ENCODE data around the gene BDKRB2. TPM values are rescaled to one million over a fixed set of nuclear protein-coding genes. Genes with fewer than 3 reads are reported as not detected.

The BDKRB2 gene
- total RNA-seq (2021) (0.28 and 0.43 TPM in 2 replicates), Bru-seq, nascent RNA (percentile 20 among the genes with signal in this experiment), BruChase-seq, experiment 1, labeled RNA remaining after a 2-hour chase (percentile 32 among the genes with signal in this experiment), BruChase-seq, experiment 2, labeled RNA remaining after a 6-hour chase (percentile 16 among the genes with signal in this experiment)
- long read RNA-seq = 0 reads

DNA sequence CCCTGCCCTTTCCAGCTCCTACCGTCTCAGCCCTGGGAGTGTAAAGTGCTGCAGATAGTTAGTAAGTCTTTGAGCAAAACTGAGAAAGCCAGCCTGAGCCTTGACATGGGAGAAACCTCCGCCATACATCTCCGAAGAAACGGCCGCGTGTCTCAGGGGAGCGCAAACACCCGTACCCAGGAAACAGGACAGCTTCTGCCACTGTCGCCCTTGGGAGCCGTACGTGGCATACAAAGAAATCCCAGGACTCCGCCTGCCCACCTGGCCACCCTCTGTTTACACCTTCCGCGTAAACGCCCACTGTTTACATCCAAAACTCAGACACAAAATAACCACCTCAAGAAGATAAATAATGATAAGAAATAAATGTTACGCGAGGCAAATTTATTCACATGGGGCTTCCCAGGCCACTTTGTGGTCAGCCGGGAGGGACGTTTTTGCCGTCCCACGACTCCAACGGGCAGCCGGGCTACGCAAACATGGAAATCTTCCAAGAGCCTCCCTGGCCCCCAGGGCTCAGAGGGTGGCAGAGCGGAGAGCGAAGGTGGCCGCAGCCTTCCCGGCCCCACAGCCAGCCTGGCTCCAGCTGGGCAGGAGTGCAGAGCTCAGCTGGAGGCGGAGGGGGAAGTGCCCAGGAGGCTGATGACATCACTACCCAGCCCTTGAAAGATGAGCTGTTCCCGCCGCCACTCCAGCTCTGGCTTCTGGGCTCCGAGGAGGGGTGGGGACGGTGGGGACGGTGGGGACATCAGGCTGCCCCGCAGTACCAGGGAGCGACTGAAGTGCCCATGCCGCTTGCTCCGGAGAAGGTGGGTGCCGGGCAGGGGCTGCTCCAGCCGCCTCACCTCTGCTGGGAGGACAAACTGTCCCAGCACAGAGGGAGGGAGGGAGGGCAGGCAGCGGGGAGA is at the start of gene BDKRB2:
Gene BDKRB2, plus strand, starts transcription at position 689 of the 908 bp plus-strand sequence. CDS start 32,269 bp downstream, outside the sequence.
- no peaks in the 10 kb centered on the region for H4K20me1 ChIP-seq (ENCODE audit: insufficient read depth)
- peaks cover 40% of the 10 kb centered on the region for H3K4me1 ChIP-seq (replicated peaks; ENCODE audit: insufficient read depth)
- peak; percentile 57 to 86 for DNase-seq
- intact Hi-C loops (cut with micrococcal nuclease; ENCODE audit: unreplicated experiment) = loop anchor here (5.0 to 10.0 kb wide), 2 partner anchors 63 to 100 kb away; no protein-coding TSS in a partner anchor
- peaks cover 7% of the 10 kb centered on the region; the same call in 1 of the 2 replicates for H3K79me2 ChIP-seq (ENCODE audit: low read depth)
- no peaks in the 10 kb centered on the region for H3K27me3 ChIP-seq (ENCODE audit: insufficient read depth, low read depth)
- no peaks in the 10 kb centered on the region for H3K9me3 ChIP-seq (ENCODE audit: insufficient read depth, low read depth)
- peaks cover 27% of the 10 kb centered on the region for H3F3A ChIP-seq (ENCODE audit: insufficient read depth, low read depth)
- H3K27ac ChIP-seq = peak within 1 kb of the TSS; percentile 68
- H3K4me3 ChIP-seq = peak within 1 kb of the TSS; percentile 59
- H3K9me2 ChIP-seq (ENCODE audit: insufficient read depth) = no peaks in the 10 kb centered on the region
- TF ChIP-seq, protein P1, sequence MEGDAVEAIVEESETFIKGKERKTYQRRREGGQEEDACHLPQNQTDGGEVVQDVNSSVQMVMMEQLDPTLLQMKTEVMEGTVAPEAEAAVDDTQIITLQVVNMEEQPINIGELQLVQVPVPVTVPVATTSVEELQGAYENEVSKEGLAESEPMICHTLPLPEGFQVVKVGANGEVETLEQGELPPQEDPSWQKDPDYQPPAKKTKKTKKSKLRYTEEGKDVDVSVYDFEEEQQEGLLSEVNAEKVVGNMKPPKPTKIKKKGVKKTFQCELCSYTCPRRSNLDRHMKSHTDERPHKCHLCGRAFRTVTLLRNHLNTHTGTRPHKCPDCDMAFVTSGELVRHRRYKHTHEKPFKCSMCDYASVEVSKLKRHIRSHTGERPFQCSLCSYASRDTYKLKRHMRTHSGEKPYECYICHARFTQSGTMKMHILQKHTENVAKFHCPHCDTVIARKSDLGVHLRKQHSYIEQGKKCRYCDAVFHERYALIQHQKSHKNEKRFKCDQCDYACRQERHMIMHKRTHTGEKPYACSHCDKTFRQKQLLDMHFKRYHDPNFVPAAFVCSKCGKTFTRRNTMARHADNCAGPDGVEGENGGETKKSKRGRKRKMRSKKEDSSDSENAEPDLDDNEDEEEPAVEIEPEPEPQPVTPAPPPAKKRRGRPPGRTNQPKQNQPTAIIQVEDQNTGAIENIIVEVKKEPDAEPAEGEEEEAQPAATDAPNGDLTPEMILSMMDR (conservative IDR thresholded peaks at IDR 0.05) = no peak
- no peak for TF ChIP-seq EZH2 (IDR thresholded peaks at IDR 0.05; ENCODE audit: low read depth)
- no peaks in the 10 kb centered on the region for H3K36me3 ChIP-seq (ENCODE audit: low read depth)
- BruUV-seq (replicated peaks) = no TSS peak
- ChIA-PET POLR2A (ENCODE audit: unreplicated experiment) (interaction anchor here (0.7 kb wide), 1 partner anchor 21 kb away, joined by 26 read pairs; no protein-coding TSS in a partner anchor), CTCF (interaction anchor here (0.7 kb wide), 1 partner anchor 9 kb away, joined by 7 read pairs; no protein-coding TSS in a partner anchor)
- peak within 1 kb of the TSS; percentile 86 for H3K4me2 ChIP-seq
- H2AFZ ChIP-seq = 0 out of 2 replicates have a peak within 1 kb of the TSS, but pooled peaks have one; percentile 33

DNA sequence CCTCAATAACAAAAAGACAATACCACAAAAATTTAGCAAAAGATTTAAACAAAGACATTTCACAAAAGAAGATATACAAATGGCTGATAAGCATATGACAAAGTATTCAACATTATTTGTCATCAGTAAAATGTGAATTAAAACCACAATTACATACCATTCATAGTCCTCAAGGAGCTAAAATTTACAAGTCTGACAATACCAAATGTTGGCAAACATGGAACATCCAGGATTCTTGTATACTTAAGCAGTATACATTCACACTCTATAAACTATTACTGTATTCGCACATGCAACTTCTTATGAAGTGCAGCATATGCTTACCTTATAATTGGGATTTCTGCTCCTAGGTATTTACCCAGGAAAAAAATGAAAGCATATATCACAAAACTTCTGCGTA is 49.7 kb upstream of the BDKRB2 start:
- BruUV-seq (replicated peaks) = no TSS peak
- TF ChIP-seq, protein P1 (conservative IDR thresholded peaks at IDR 0.05) = no peak
- no peak for TF ChIP-seq EZH2 (IDR thresholded peaks at IDR 0.05; ENCODE audit: low read depth)
- Histone ChIP-seq H4K20me1 (ENCODE audit: insufficient read depth) (no peaks in the 10 kb centered on the region), H3K27me3 (ENCODE audit: insufficient read depth, low read depth) (no peaks in the 10 kb centered on the region), H3K4me2 (no peak overlapping the region), H3K9me3 (ENCODE audit: insufficient read depth, low read depth) (no peaks in the 10 kb centered on the region), H3F3A (ENCODE audit: insufficient read depth, low read depth) (0 out of 2 replicates have a peak, but pooled peaks cover under 1% of the 10 kb centered on the region), H3K36me3 (ENCODE audit: low read depth) (no peaks in the 10 kb centered on the region), H3K79me2 (ENCODE audit: low read depth) (no peaks in the 10 kb centered on the region), H2AFZ (no peak overlapping the region), H3K9me2 (ENCODE audit: insufficient read depth) (no peaks in the 10 kb centered on the region), H3K27ac (no peak overlapping the region), H3K4me1 (replicated peaks; ENCODE audit: insufficient read depth) (peaks cover 2% of the 10 kb centered on the region), H3K4me3 (no peak overlapping the region)
- no peak for DNase-seq
- ChIA-PET CTCF (no interaction called here), POLR2A (ENCODE audit: unreplicated experiment) (no interaction called here)
- intact Hi-C loops (cut with micrococcal nuclease; ENCODE audit: unreplicated experiment) = no loop called here

DNA sequence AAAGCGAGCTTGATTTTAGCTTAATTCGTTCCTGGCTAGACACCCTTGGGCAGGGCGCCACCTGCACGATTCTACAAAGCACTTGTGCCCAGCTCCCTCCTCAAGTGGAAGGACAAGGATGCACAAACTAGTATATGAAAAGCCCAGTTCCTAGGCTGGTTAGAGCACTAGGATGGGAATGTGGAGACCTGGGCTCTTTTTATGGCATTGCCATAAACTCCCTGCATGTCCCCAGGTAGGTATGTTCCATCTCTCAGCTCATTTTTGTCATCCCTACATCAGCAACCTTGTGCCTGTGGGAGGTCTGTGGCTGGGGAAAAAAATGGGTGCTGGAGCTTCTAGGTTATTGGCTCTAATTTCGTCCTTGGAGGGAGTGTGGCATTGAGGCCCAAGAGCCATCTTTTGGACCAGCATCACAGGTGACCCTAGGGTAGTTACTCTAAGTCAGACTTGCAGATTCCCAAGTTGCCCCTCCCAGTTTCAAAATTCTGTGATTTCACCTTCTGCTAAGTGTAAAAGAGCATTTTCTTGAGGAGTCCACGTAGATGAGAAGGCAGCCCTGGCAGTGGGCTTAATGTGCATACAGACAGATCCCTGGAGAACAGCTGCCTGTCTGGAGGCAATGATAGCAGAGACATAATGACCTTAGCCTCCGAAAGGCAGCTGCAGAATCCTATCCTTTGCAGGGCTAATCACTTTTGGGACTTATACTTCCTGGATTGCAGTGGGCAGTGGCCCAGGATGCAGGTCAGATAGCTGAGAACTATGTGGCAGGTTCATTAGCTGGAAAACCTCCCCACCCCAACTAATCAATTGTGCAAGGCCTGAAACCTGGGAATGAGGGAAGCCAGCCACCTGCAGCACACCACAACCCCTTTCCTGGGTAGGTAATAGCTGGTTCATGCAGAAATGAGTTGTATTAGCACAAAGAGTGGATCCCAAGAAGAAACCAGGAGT is 47.6 kb upstream of the BDKRB2 start:
- POLR2A ChIA-PET (ENCODE audit: unreplicated experiment) = no interaction called here
- Histone ChIP-seq H3K27ac (no peak overlapping the region), H3K9me2 (ENCODE audit: insufficient read depth) (no peaks in the 10 kb centered on the region), H2AFZ (no peak overlapping the region), H3K4me3 (no peak overlapping the region), H3F3A (ENCODE audit: insufficient read depth, low read depth) (0 out of 2 replicates have a peak, but pooled peaks cover 7% of the 10 kb centered on the region), H3K4me2 (no peak overlapping the region), H3K79me2 (ENCODE audit: low read depth) (no peaks in the 10 kb centered on the region), H3K27me3 (ENCODE audit: insufficient read depth, low read depth) (no peaks in the 10 kb centered on the region), H3K4me1 (replicated peaks; ENCODE audit: insufficient read depth) (peaks cover 9% of the 10 kb centered on the region), H3K9me3 (ENCODE audit: insufficient read depth, low read depth) (no peaks in the 10 kb centered on the region), H3K36me3 (ENCODE audit: low read depth) (no peaks in the 10 kb centered on the region), H4K20me1 (ENCODE audit: insufficient read depth) (no peaks in the 10 kb centered on the region)
- CTCF ChIA-PET = no interaction called here
- intact Hi-C loops (cut with micrococcal nuclease; ENCODE audit: unreplicated experiment) = no loop called here
- no TSS peak for BruUV-seq (replicated peaks)
- DNase-seq = no peak
- TF ChIP-seq, protein P1 (conservative IDR thresholded peaks at IDR 0.05) = no peak
- no peak for TF ChIP-seq EZH2 (IDR thresholded peaks at IDR 0.05; ENCODE audit: low read depth)

All from PC-9 (cell line).